H4 (cell line): Measurements from ENCODE around the gene NLRP7. TPM values are rescaled to one million over a fixed set of nuclear protein-coding genes. Genes with fewer than 3 reads are reported as not detected.

ENCODE experiments used
- DNase-seq: peaks from one replicate; pipeline ENCODE4 v3.0.0-alpha.2; 2015; ENCODE audit warnings: low spot score
- total RNA-seq: library from RNA; depleted of rRNA; stranded (reverse); fragments of >200 nt; shearing (Covaris generic); gene quantifications from 2 replicates; pipeline ENCODE4 v1.2.3, GENCODE V29; 2014; rRNA removed

NLRP7 gene
- total RNA-seq, 1 experiment from 2014 or later: not detected

DNA sequence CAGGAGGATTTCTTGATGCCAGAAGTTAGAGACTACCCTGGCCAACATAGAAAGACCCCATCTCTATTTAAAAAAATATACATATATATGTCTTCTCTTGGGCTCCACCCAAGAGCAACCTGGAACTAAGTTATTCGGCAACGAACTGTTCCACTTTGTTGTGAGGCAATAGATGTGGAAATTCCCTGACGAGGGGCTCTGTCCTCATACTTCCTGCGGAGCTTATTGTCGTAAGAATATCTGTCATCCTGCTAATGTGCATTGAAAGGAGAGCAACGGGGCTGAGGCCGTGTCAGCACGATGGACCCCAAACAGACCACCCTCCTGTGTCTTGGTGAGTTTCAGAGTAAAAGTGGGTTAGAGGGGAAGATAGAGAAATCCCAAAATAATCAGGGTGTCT is 73.3 kb downstream of the NLRP7 start, which contains the start of gene FCAR:
FCAR (plus strand) TSS at position 246 of the 400 bp plus-strand sequence; CDS start at position 301, 55 bp downstream.
- no peak for DNase-seq

Other genes starting within 250 kb of the NLRP7 start
- not detected in 2 replicates for gene KIR3DL3, start 223.1 kb downstream of the NLRP7 start, total RNA-seq
- gene KIR2DL3, start 209.0 kb downstream of the NLRP7 start, total RNA-seq: not detected in 2 replicates
- not detected in 2 replicates for gene KIR2DL1, start 177.7 kb downstream of the NLRP7 start, total RNA-seq
- gene KIR2DL4, start 143.9 kb downstream of the NLRP7 start, total RNA-seq: not detected in 2 replicates
- gene KIR3DL1, start 131.1 kb downstream of the NLRP7 start, total RNA-seq: not detected in 2 replicates
- gene KIR2DS4, start 114.9 kb downstream of the NLRP7 start, total RNA-seq: not detected in 2 replicates
- not detected in 2 replicates for gene KIR3DL2, start 97.1 kb downstream of the NLRP7 start, total RNA-seq
- not detected in 2 replicates for gene FCAR, start 73.3 kb downstream of the NLRP7 start, total RNA-seq
- 0.06 TPM in 1 of 2 replicates, not detected in the other for gene NCR1, start 41.4 kb downstream of the NLRP7 start, total RNA-seq
- 0.56 TPM in 1 of 2 replicates, not detected in the other for gene NLRP2, start 18.8 kb upstream of the NLRP7 start, total RNA-seq
- not detected in 2 replicates for gene GP6, start 90.7 kb upstream of the NLRP7 start, total RNA-seq
- 18.1 and 43.0 TPM in 2 replicates for gene RDH13, start 115.6 kb upstream of the NLRP7 start, total RNA-seq
- 2.2 and 4.3 TPM in 2 replicates for gene EPS8L1, start 128.3 kb upstream of the NLRP7 start, total RNA-seq
- gene PPP1R12C, start 170.1 kb upstream of the NLRP7 start, total RNA-seq: 18.0 and 26.4 TPM in 2 replicates
- 300 and 334 TPM in 2 replicates for gene TNNT1, start 201.7 kb upstream of the NLRP7 start, total RNA-seq
- gene TNNI3, start 210.2 kb upstream of the NLRP7 start, total RNA-seq: not detected in 2 replicates
- gene DNAAF3, start 219.1 kb upstream of the NLRP7 start, total RNA-seq: 7.0 and 10.1 TPM in 2 replicates
- gene SYT5, start 232.8 kb upstream of the NLRP7 start, total RNA-seq: 0.62 TPM in 1 of 2 replicates, not detected in the other